ENCODE measurements around the gene ALKBH2. TPM values are rescaled to one million over a fixed set of nuclear protein-coding genes. Genes with fewer than 3 reads are reported as not detected.

ALKBH2 gene
- total RNA-seq (10 to 100 TPM in 7 of 9 donors, 1 to 10 TPM in 2; 4.2 to 22.6 (median 13.1) TPM), polyA plus RNA-seq (10 to 100 TPM; 18.3 to 43.6 (median 40.8) TPM)
- long read RNA-seq, donor 1, transcript ALKBH2-202 (4 exons, 1,159 nt) = major isoform, 9 of 16 reads
- long read RNA-seq, donor 1, transcript ALKBH2-201 (4 exons, 1,030 nt) = minor isoform, 6 of 16 reads
- long read RNA-seq, donor 1, partial matches to known transcripts = 0 of 16 reads
- long read RNA-seq, donor 1, other reads (novel, unspliced or antisense) = 0 of 16 reads
- long read RNA-seq, donor 2, partial matches to known transcripts = 49 of 52 reads
- long read RNA-seq, donor 2, other reads (novel, unspliced or antisense) = 0 of 52 reads
- long read RNA-seq, donor 3, partial matches to known transcripts = 49 of 53 reads
- long read RNA-seq, donor 3, other reads (novel, unspliced or antisense) = 0 of 53 reads
- long read RNA-seq, donor 4, partial matches to known transcripts = 0 of 10 reads
- long read RNA-seq, donor 4, other reads (novel, unspliced or antisense) = 4 of 10 reads
- long read RNA-seq, donor 5, transcript ALKBH2-202 (4 exons, 1,159 nt) = major isoform, 10 of 20 reads
- long read RNA-seq, donor 5, transcript ALKBH2-201 (4 exons, 1,030 nt) = minor isoform, 5 of 20 reads
- long read RNA-seq, donor 5, partial matches to known transcripts = 1 of 20 reads
- long read RNA-seq, donor 5, other reads (novel, unspliced or antisense) = 3 of 20 reads
- long read RNA-seq, donor 6, partial matches to known transcripts = 3 of 6 reads
- long read RNA-seq, donor 6, other reads (novel, unspliced or antisense) = 0 of 6 reads
- long read RNA-seq, donor 7, partial matches to known transcripts = 0 of 2 reads
- long read RNA-seq, donor 7, other reads (novel, unspliced or antisense) = 0 of 2 reads
- long read RNA-seq, donor 8, partial matches to known transcripts = 0 of 5 reads
- long read RNA-seq, donor 8, other reads (novel, unspliced or antisense) = 0 of 5 reads
- long read RNA-seq, donor 9, partial matches to known transcripts = 0 of 6 reads
- long read RNA-seq, donor 9, other reads (novel, unspliced or antisense) = 0 of 6 reads
- long read RNA-seq, donor 10, partial matches to known transcripts = 153 of 155 reads
- long read RNA-seq, donor 10, other reads (novel, unspliced or antisense) = 0 of 155 reads

DNA sequence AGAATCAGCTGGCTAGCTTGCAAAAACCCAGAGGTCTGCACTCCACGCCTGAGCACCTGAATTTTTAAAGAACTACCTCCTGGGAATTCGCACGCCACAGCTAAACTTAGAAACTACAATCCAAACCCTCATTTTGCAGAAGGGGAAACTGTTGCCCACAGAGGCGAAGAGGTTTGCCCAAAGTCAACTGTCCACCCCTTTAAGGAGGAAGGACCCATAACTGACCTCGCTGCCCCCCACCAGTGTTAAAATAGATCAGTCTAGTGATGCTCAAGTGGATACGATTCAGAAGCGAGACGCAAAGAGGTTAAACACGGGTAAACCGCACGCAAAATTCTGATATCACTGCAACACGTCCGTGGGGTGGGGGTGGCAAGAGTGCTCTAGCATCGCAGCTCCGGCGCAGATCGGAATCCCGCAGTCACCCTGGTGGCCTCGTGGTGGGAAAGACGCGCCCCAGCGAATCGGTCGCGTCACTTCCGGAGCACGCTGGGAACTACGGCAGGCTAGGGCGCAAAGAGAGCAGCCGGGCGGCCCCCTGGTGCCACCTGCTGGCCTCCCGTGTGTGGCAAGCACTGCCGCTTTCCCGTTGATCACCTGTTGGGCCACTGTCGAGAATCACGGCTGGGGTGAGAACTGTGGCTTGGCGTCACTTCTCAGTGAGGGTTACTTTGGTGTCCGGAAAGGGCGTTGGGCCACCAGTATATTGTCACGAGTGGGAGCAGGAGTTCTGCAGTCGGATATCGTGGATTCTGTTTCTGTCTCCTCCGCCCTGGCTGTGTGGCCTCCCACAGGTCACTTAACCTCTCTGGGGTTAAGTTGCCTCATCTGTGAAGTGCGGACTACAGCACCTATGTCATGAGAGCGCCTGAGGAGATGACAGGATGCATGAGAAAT is at the start of gene ALKBH2:
TSS of gene ALKBH2 (minus strand) at position 451 of the 897 bp plus-strand sequence. CDS start 686 bp downstream, outside the sequence.
- 6 to 27% (median 7%) methylated on average over 11 to 45 of the region's 45 CpGs for WGBS, 4 donors
- Histone ChIP-seq H3K4me3 (peak within 1 kb of the TSS in 3 of 4 donors; percentile 31 to 59 (median 56)), H3K27me3 (no peaks in the 10 kb centered on the region), H3K4me1 (replicated peaks in 1 of 2) (peaks cover 13 to 21% of the 10 kb centered on the region in 2 donors), H3K9me3 (replicated peaks in 1 of 3) (no peaks in the 10 kb centered on the region), H3K27ac (peak within 1 kb of the TSS in 3 of 5 donors; percentile 28 to 81 (median 42)), H3K36me3 (replicated peaks in 1 of 2) (peaks cover 0 to 8% of the 10 kb centered on the region in 2 donors)
- intact Hi-C loops (cut with DNase I) = no loop called here
- DNase-seq = peak; percentile 91 to 98 (median 95)
- TF ChIP-seq POLR2A (IDR thresholded peaks at IDR 0.05) = peak in 1 of 2 donors; percentile 74
- TF ChIP-seq, protein P1, sequence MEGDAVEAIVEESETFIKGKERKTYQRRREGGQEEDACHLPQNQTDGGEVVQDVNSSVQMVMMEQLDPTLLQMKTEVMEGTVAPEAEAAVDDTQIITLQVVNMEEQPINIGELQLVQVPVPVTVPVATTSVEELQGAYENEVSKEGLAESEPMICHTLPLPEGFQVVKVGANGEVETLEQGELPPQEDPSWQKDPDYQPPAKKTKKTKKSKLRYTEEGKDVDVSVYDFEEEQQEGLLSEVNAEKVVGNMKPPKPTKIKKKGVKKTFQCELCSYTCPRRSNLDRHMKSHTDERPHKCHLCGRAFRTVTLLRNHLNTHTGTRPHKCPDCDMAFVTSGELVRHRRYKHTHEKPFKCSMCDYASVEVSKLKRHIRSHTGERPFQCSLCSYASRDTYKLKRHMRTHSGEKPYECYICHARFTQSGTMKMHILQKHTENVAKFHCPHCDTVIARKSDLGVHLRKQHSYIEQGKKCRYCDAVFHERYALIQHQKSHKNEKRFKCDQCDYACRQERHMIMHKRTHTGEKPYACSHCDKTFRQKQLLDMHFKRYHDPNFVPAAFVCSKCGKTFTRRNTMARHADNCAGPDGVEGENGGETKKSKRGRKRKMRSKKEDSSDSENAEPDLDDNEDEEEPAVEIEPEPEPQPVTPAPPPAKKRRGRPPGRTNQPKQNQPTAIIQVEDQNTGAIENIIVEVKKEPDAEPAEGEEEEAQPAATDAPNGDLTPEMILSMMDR (IDR thresholded peaks at IDR 0.05) = peak; percentile 96 to 98 (median 98)

DNA sequence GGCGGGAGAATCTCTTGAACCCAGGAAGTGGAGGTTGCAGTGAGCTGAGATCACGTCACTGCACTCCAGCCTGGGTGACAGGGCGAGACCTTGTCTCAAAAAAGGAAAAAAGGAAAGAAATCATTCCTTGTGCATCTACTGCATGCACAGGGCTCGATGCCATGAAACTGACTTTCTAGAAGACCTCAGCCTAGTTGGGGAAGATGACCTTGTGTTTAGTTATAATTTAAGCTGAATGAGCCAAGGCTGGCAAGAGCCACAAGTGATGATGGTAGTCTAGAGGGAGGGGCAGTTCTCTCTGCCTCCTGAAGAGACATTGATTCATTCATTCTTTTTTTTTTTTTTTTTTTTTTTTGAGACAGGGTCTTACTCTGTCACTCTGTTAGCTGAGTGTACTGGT is 47.3 kb upstream of the ALKBH2 start:
- DNase-seq = peak; percentile 60 to 79 (median 70)
- WGBS, 4 donors = 42 to 51% (median 46%) methylated on average over 4 of the region's 4 CpGs
- peaks cover 25 to 44% of the 10 kb centered on the region in 2 donors for H3K4me1 ChIP-seq (replicated peaks in 1 of 2)

GRCh38 chr12:109139791-109140190 is 46.5 kb upstream of the ALKBH2 start:
- Histone ChIP-seq H3K4me3 (no peak overlapping the region), H3K9me3 (replicated peaks in 1 of 3) (no peaks in the 10 kb centered on the region), H3K36me3 (replicated peaks in 1 of 2) (no peaks in the 10 kb centered on the region), H3K27me3 (no peaks in the 10 kb centered on the region), H3K4me1 (replicated peaks in 1 of 2) (peaks cover 27 to 47% of the 10 kb centered on the region in 2 donors), H3K27ac (peak overlapping the region in 4 of 5 donors; percentile 46 to 72 (median 63))
- TF ChIP-seq, protein P1 (IDR thresholded peaks at IDR 0.05) = no peak
- no peak for TF ChIP-seq POLR2A (IDR thresholded peaks at IDR 0.05)
- peak in 3 of 7 donors; percentile 14 to 50 (median 41) for DNase-seq
- 58 to 73% (median 66%) methylated on average over 5 to 7 of the region's 7 CpGs; no CpG with 5 or more reads in 1 of the 4 donors for WGBS, 4 donors
- intact Hi-C loops (cut with DNase I) = no loop called here

More for the DNA sequence above, 47.3 kb upstream of the ALKBH2 start:
- TF ChIP-seq POLR2A (IDR thresholded peaks at IDR 0.05) = no peak
- TF ChIP-seq, protein P1 (IDR thresholded peaks at IDR 0.05) = no peak
- peak overlapping the region in 4 of 5 donors; percentile 46 to 72 (median 63) for H3K27ac ChIP-seq
- H3K27me3 ChIP-seq = no peaks in the 10 kb centered on the region
- no peaks in the 10 kb centered on the region for H3K36me3 ChIP-seq (replicated peaks in 1 of 2)
- H3K4me3 ChIP-seq = no peak overlapping the region
- no peaks in the 10 kb centered on the region for H3K9me3 ChIP-seq (replicated peaks in 1 of 3)
- intact Hi-C loops (cut with DNase I) = no loop called here

Data from adrenal gland (tissue), 19 donors.